Esophagus squamous epithelium (tissue), 5 donors: ENCODE results near the gene LSMEM2. TPM values are rescaled to one million over a fixed set of nuclear protein-coding genes. Genes with fewer than 3 reads are reported as not detected.
A peak's percentile ranks its signal among the peaks of the same experiment; 100 is the strongest.

ENCODE experiments used
- DNase-seq: peaks from one replicate; lab custom pipeline; 2025; lab: John Stamatoyannopoulos, UW
- H3K27ac ChIP-seq, 4 donors: fragments of 200-600 bp; sonication (generic); one replicate each; pipeline ENCODE4 v1.5.1; 2016 to 2019; ENCODE audit warnings: mild to moderate bottlenecking in 1 of 4
- H3K27me3 ChIP-seq, 4 donors: fragments of 200-600 bp; sonication (generic); 1 replicate in 3 of 4; 2 replicates in 1 of 4; pipeline versions ENCODE4 v1.5.1 to v1.6.0; 2017 to 2021; ENCODE audit warnings: antibody characterized with exemption in 1 of 4
- H3K36me3 ChIP-seq, 3 donors: fragments of 200-600 bp; sonication (generic); one replicate each; pipeline ENCODE4 v1.5.1; 2016 to 2019
- H3K4me1 ChIP-seq, 3 donors: fragments of 200-600 bp; sonication (generic); one replicate each; pipeline ENCODE4 v1.5.1; 2017 to 2019
- H3K4me3 ChIP-seq, 4 donors: fragments of 200-600 bp; sonication (generic); 1 replicate in 3 of 4; 2 replicates in 1 of 4; pipeline ENCODE4 v1.5.1; 2016 to 2019; ENCODE audit warnings: mild to moderate bottlenecking in 2 of 4, moderate library complexity in 1 of 4
- H3K9me3 ChIP-seq, 3 donors: fragments of 200-600 bp; sonication (generic); one replicate each; pipeline ENCODE4 v1.5.1; 2016 to 2019
- CTCF ChIP-seq, 6 experiments: fragments of 450-650 bp in 4 of 6; fragments of 200-600 bp in 2 of 6; sonication (generic) in 2 of 6; IDR thresholded peaks; one replicate each; pipeline ENCODE4 v1.5.1; 2016 to 2019; ENCODE audit warnings: antibody characterized with exemption in 6 of 6, mild to moderate bottlenecking in 4 of 6, moderate library complexity in 4 of 6
- POLR2A ChIP-seq, 4 donors: fragments of 450-650 bp; IDR thresholded peaks; one replicate each; pipeline ENCODE4 v1.6.1; 2017; ENCODE audit warnings: antibody characterized with exemption in 4 of 4, mild to moderate bottlenecking in 4 of 4, moderate library complexity in 3 of 4
- WGBS, 2 donors: methylation state at CpG; one replicate each; pipeline ENCODE4 v1.1.5; 2018; 5-methylcytosine and 5-hydroxymethylcytosine counted together
- intact Hi-C: fragments of 100-400 bp; cut with DNase I; formaldehyde crosslinking; loops from one replicate; pipeline ENCODE4 v1.15.0; 2022
- total RNA-seq, 4 donors: library from RNA; depleted of rRNA; stranded (reverse); fragments of >200 nt; gene quantifications; one replicate each; pipeline ENCODE4 v1.1.0, GENCODE V29; 2016
- donor health status: DM: yes; HTN: yes; CAD: no.

The LSMEM2 gene
- total RNA-seq, 4 donors from 2014 or later: not detected

GRCh38 chr3:50256978-50257890 lies 21.7 kb upstream of the LSMEM2 start:
- intact Hi-C loops: no loop called here
- WGBS, 2 donors: 93 to 94% methylated on average over 6 to 16 of the region's 20 CpGs
- Histone ChIP-seq H3K27me3 (no peaks in the 10 kb centered on the region), H3K9me3 (no peaks in the 10 kb centered on the region), H3K36me3 (peaks cover 11 to 70% (median 35%) of the 10 kb centered on the region in 3 donors), H3K27ac (peak overlapping the region; percentile 18 to 97 (median 78)), H3K4me3 (no peak overlapping the region), H3K4me1 (peaks cover 33 to 95% (median 50%) of the 10 kb centered on the region in 3 donors)
- TF ChIP-seq CTCF (IDR thresholded peaks at IDR 0.05) (peak in 5 of 6 experiments; percentile 30 to 61 (median 39)), POLR2A (IDR thresholded peaks at IDR 0.05) (no peak)
- DNase-seq: no peak

- H3K4me1 ChIP-seq: peaks cover 33 to 86% (median 48%) of the 10 kb centered on the region in 3 donors
- no peak overlapping the region for H3K4me3 ChIP-seq
- peak overlapping the region; percentile 18 to 94 (median 74) for H3K27ac ChIP-seq
- DNase-seq: no peak
- intact Hi-C loops: no loop called here
- H3K27me3 ChIP-seq: no peaks in the 10 kb centered on the region
- WGBS, 2 donors: 66 to 89% methylated on average over 9 to 11 of the region's 17 CpGs
- peaks cover 11 to 61% (median 25%) of the 10 kb centered on the region in 3 donors for H3K36me3 ChIP-seq
- TF ChIP-seq POLR2A (IDR thresholded peaks at IDR 0.05) (no peak), CTCF (IDR thresholded peaks at IDR 0.05) (no peak)
- H3K9me3 ChIP-seq: no peaks in the 10 kb centered on the region
Observed at GRCh38 chr3:50258029-50258680, 20.7 kb upstream of the LSMEM2 start.

GRCh38 chr3:50258979-50259378 lies 19.9 kb upstream of the LSMEM2 start:
- Histone ChIP-seq H3K36me3 (peaks cover 11 to 53% (median 25%) of the 10 kb centered on the region in 3 donors), H3K4me1 (peaks cover 33 to 85% (median 46%) of the 10 kb centered on the region in 3 donors), H3K27me3 (no peaks in the 10 kb centered on the region), H3K9me3 (no peaks in the 10 kb centered on the region), H3K27ac (peak overlapping the region; percentile 92 to 99 (median 96)), H3K4me3 (no peak overlapping the region)
- TF ChIP-seq POLR2A (IDR thresholded peaks at IDR 0.05): no peak
- TF ChIP-seq CTCF (IDR thresholded peaks at IDR 0.05): peak in 1 of 6 experiments; percentile 14
- 48 to 68% methylated on average over 13 to 15 of the region's 16 CpGs for WGBS, 2 donors
- no peak for DNase-seq
- intact Hi-C loops: no loop called here

GRCh38 chr3:50259432-50260026 lies 19.4 kb upstream of the LSMEM2 start:
- Histone ChIP-seq H3K9me3 (no peaks in the 10 kb centered on the region), H3K36me3 (peaks cover 11 to 48% (median 25%) of the 10 kb centered on the region in 3 donors), H3K27ac (peak overlapping the region; percentile 92 to 99 (median 96)), H3K4me3 (peak overlapping the region; percentile 52 to 80 (median 58)), H3K27me3 (no peaks in the 10 kb centered on the region), H3K4me1 (peaks cover 28 to 85% (median 47%) of the 10 kb centered on the region in 3 donors)
- TF ChIP-seq CTCF (IDR thresholded peaks at IDR 0.05): no peak
- no peak for TF ChIP-seq POLR2A (IDR thresholded peaks at IDR 0.05)
- no peak for DNase-seq
- intact Hi-C loops: no loop called here
- WGBS, 2 donors: 45% methylated on average over 7 of the region's 18 CpGs; no CpG with 5 or more reads in 1 of the 2 donors
